SK-N-MC (cell line): ENCODE measurements around the gene SGO1.

Experiments used
- EZH2 ChIP-seq: fragments of 200-600 bp; sonication (generic); IDR thresholded peaks from one replicate; pipeline ENCODE4 v1.6.1; 2017; ENCODE audit warnings: antibody characterized with exemption
- FOXP2 ChIP-seq: optimal IDR thresholded peaks from 2 replicates; pipeline ENCODE3; 2011; ENCODE audit warnings: mild to moderate bottlenecking, moderate library complexity; ENCODE audit not compliant: insufficient read depth; ENCODE audit errors: extremely low read length, control extremely low read depth
- POLR2AphosphoS5 ChIP-seq: IDR thresholded peaks from 2 replicates; pipeline ENCODE4 v1.6.1; 2012; ENCODE audit warnings: mild to moderate bottlenecking, low read depth, low read length, borderline replicate concordance

DNA sequence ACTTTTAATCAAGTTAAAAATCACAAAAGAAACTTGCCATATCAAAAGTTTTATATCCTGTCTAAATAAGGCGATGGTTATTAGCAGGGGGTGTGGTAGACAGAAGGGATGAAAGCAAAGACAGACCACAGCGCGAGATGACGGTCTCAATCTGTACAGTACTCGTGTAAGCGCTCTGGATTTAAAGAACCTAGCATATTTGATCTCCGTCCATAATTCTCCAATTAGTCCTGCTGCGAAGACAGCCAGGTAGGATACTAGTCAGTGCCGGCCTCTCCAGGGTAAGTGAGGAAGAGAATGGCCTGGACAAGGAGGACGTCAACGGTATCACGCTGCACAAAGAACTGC is 701 bp downstream of the SGO1 start:
- TF ChIP-seq EZH2 = no peak
- TF ChIP-seq POLR2AphosphoS5 = no peak
- TF ChIP-seq FOXP2 = no peak
